RCC 7860 (cell line): ENCODE data around the gene HCN2.

Source experiments
- DNase-seq: peaks from one replicate; pipeline ENCODE4 v3.0.0-alpha.2; 2015; ENCODE audit warnings: low spot score
- FAIRE-seq: peaks from 2 replicates; lab custom pipeline; 2012; peaks lifted over from hg19 to GRCh38; lab: Jason Lieb, UNC

HCN2 gene

DNA sequence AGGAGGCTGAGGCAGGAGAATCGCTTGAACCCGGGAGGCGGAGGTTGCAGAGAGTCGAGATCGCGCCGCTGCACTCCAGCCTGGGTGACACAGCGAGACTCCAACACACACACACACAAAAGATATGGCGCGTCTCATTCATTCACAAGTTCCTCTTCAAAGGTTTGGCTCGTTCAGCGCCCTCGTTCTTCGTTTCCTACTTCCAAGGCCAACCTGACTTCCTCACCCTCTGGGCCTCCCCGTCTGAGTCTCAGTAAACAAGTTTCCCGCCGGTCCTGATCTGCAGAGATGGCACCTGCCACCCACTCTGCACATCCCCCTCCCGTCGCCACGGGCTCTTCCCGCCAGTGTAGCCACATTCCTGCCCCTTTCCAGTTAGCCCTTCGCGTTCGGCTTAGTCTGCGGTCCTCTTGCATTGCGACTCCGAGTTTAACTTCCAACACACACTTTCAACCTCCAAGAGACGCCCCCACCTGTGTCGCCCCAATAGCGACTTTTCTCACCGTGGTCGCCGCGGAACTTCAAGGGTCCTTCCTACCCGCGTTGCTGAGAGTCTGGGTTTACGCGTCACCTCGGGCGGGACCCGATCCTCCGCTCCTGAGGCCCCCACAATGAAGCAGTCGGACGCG is 18.6 kb upstream of the HCN2 start:
- DNase-seq (no peak), FAIRE-seq (no peak)

GRCh38 chr19:571566-571974 is 18.1 kb upstream of the HCN2 start:
- FAIRE-seq (no peak), DNase-seq (no peak)

- no peak for FAIRE-seq
- peak; percentile 93 for DNase-seq
Observed at GRCh38 chr19:572140-572742, 17.4 kb upstream of the HCN2 start, which contains the start of gene BSG. Gene BSG, plus strand, starts transcription at chr19:572596. Its CDS starts 39 bp downstream, at chr19:572635.

DNA sequence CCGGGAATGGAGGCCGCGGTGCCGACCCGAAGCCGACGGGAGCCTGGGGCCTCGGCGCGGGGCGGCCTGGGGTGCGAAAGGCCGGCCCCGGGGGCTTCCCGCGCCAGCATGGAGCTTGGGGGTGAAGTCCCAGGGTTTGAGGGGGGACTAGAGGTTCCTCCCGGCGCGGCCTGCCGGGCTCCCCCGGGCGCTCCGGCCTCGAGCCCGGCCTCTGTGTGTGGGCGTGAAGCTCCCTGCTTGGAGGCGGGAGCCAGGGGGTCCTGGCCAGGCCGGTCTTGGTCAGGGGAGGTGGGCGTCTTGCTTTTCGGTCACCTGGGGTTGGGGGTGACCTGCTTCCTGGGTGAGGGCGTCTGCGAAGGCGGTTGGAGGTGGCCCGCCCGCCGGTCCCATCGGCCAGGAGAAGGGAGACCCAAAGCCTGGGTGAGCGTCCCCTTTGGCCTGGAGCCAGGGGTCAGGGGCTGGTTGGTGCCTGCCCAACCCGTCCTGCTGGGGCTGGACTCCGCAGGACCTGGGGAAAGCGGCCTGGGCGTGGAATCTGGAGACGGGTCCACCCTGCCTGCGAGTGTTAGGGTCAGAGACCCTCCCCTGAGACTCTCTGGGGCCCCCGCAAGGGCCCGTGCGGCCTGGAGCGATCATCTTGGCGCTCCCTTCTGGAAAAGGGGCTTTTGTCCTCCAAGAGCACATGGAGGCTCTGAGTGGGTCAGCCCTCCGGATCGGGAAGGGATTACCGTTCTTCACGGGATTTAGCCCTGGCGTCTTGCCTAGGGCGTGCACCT is 16.8 kb upstream of the HCN2 start:
- no peak for FAIRE-seq

GRCh38 chr19:573519-573825 is 16.2 kb upstream of the HCN2 start:
- DNase-seq (no peak), FAIRE-seq (no peak)

More for the DNA sequence above, 16.8 kb upstream of the HCN2 start:
- DNase-seq: peak; percentile 36

- DNase-seq: no peak
Observed at GRCh38 chr19:574658-575526, 14.8 kb upstream of the HCN2 start.

GRCh38 chr19:575527-576506 is 13.9 kb upstream of the HCN2 start:
- DNase-seq: peak; percentile 76
- peak; percentile 79 for FAIRE-seq

More at GRCh38 chr19:574658-575526, 14.8 kb upstream of the HCN2 start:
- FAIRE-seq: no peak

DNA sequence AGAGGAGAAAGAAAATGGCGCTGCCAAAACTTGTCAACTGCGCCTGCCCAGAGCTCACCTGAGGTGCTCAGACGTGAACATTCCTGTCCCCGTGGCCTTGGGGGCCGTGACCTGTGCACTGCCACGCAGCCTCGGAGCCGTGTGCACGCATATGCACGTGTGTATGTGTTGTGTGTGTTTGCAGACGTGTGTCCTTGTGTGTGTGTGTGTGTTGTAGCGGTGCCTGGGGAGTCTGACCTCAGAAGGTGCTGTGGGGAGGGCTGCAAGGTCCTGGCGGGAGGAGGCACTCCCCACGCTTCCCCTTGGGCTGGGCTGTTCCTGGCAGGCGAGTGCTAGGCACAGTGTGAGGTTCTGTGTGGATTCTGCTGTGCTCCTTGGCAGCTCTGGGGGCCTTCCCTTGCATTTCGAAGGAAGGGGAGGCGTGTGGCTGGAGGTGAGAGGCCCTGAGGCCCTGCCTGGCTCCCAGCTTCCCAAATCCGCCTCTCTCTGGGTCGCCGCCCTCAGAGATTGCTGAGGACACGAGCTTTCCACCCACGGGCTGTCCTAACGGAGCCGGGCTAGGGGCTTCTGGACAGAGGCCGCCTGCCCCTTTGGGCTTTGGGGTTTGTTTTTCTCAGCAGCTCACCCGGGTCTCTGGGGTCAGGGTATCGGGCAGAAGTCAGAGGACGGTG is 12.8 kb upstream of the HCN2 start:
- DNase-seq: no peak

DNA sequence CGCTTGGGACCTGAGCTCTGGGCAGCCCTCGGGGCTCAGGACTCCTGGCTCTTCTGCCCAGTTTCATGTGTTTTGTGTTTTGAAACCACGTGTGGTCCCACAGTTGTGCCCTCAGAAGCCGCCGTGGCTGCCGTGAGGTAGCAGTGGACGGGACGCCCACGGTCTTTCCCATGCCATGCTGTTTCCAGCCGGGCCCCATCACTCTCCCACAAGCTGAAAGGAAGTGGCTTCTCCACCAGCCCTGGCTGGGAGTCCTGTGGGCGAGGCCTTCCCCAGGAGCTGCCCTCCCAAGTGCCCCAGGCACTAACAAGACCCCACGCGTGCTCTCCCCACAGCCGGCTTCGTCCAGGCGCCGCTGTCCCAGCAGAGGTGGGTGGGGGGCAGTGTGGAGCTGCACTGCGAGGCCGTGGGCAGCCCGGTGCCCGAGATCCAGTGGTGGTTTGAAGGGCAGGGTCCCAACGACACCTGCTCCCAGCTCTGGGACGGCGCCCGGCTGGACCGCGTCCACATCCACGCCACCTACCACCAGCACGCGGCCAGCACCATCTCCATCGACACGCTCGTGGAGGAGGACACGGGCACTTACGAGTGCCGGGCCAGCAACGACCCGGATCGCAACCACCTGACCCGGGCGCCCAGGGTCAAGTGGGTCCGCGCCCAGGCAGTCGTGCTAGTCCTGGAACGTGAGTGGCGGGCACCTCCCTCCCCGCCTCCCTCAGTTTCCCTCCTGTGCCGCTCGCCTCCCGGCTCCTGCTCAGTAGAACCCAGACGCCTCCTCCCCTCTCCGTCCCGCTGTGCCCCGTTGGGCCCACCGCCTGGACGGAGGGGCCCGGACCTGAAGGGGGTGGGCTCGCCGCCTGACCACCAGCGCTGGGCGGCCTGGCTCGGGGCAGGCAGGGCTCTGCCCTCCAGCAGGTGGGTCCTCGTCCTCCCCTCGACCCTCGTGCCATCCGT is 12.0 kb upstream of the HCN2 start:
- no peak for FAIRE-seq
- DNase-seq: no peak

More for the DNA sequence above, 12.8 kb upstream of the HCN2 start:
- FAIRE-seq: no peak

DNA sequence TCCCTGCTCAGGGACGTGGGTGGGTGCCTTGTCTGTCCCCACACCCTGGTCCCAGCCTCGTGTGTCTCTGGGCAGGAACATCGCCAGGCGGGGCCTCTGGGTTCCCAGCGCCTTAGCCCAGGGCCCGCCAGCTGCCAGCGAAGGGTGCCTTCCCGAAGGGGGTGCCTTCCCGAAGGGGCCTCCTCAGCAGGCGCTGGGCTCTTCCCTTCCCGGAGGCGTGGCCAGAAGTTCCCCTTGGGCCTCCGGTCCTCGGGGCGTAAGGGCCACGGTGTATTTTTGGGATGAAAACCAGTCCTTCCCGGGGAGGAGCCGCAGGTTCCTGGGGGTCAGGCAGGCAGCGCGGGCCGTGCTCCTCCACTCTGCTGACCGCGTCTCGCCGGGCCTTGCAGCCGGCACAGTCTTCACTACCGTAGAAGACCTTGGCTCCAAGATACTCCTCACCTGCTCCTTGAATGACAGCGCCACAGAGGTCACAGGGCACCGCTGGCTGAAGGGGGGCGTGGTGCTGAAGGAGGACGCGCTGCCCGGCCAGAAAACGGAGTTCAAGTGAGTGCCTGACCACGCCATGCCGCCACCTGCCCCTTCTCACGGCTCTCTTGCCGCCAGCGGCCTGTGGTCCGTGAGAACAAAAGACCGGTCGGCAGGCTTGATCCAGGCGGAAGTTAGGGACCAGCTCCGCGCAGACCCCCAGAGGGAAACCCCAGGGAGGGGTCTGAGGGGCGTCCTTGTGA is 10.4 kb upstream of the HCN2 start:
- no peak for FAIRE-seq
- DNase-seq: no peak

- no peak for FAIRE-seq
Observed at GRCh38 chr19:579842-580155, 9.9 kb upstream of the HCN2 start.

GRCh38 chr19:580274-580835 is 9.3 kb upstream of the HCN2 start:
- no peak for FAIRE-seq

More at GRCh38 chr19:579842-580155, 9.9 kb upstream of the HCN2 start:
- DNase-seq: no peak

GRCh38 chr19:581399-582111 is 8.1 kb upstream of the HCN2 start:
- DNase-seq (no peak), FAIRE-seq (no peak)

More at GRCh38 chr19:580274-580835, 9.3 kb upstream of the HCN2 start:
- DNase-seq: no peak

DNA sequence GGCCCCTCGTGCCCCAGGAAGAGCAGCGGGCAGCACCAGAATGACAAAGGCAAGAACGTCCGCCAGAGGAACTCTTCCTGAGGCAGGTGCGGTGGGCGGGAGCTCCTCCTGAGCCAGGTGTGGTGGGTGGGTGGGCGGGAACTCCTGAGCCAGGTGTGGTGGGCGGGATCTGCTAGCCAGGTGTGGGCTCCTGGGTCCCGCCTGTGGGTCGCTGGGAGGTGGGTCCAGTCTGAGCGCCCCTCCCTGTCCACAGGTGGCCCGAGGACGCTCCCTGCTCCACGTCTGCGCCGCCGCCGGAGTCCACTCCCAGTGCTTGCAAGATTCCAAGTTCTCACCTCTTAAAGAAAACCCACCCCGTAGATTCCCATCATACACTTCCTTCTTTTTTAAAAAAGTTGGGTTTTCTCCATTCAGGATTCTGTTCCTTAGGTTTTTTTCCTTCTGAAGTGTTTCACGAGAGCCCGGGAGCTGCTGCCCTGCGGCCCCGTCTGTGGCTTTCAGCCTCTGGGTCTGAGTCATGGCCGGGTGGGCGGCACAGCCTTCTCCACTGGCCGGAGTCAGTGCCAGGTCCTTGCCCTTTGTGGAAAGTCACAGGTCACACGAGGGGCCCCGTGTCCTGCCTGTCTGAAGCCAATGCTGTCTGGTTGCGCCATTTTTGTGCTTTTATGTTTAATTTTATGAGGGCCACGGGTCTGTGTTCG is 7.0 kb upstream of the HCN2 start:
- FAIRE-seq: peak; percentile 89
- peak; percentile 64 for DNase-seq

- DNase-seq: no peak
- no peak for FAIRE-seq
Observed at GRCh38 chr19:583198-583967, 6.3 kb upstream of the HCN2 start.

- FAIRE-seq (no peak), DNase-seq (no peak)
Observed at GRCh38 chr19:583968-584239, 5.8 kb upstream of the HCN2 start.
